Right cardiac atrium (tissue), 5 donors: ENCODE data around the gene TTC7B. TPM values are rescaled to one million over a fixed set of nuclear protein-coding genes. Genes with fewer than 3 reads are reported as not detected.
A peak's percentile ranks its signal among the peaks of the same experiment; 100 is the strongest.

ENCODE experiments used
- ATAC-seq, 2 donors: fragments of 200-7000 bp; cut with Tn5 transposase; one replicate each; pipeline versions ENCODE4 v1.8.0 to v1.9.1; 2020; ENCODE audit warnings: moderate library complexity in 2 of 2, mild to moderate bottlenecking in 1 of 2
- DNase-seq, 3 donors: peaks; one replicate each; pipeline ENCODE4 v3.0.0-alpha.2; 2020
- H3K27ac ChIP-seq: one replicate; pipeline ENCODE4 v1.5.1; 2013; ENCODE audit warnings: mild to moderate bottlenecking, low read length, control low read depth, moderate library complexity
- H3K27me3 ChIP-seq: one replicate; pipeline ENCODE4 v1.6.1; 2013; ENCODE audit not compliant: control insufficient read depth, insufficient read depth
- H3K4me1 ChIP-seq: one replicate; pipeline ENCODE4 v1.6.1; 2013; ENCODE audit warnings: low read length; ENCODE audit not compliant: control insufficient read depth, insufficient read depth
- H3K4me3 ChIP-seq: one replicate; pipeline ENCODE4 v1.5.1; 2013; ENCODE audit warnings: low read length, control low read depth
- H3K9me3 ChIP-seq: one replicate; pipeline ENCODE4 v1.6.1; 2013; ENCODE audit warnings: low read length; ENCODE audit not compliant: control insufficient read depth
- WGBS: extraction: QIAGEN DNeasy Blood & Tissue Kit; methylation state at CpG from one replicate; pipeline ENCODE4 v1.1.7; 2013; 5-methylcytosine and 5-hydroxymethylcytosine counted together
- intact Hi-C, 4 donors: fragments of 100-400 bp; cut with DNase I; formaldehyde crosslinking; loops; one replicate each; pipeline versions ENCODE4 v1.11.0 to v1.14.0; 2022 to 2023
- polyA plus RNA-seq: library from polyadenylated mRNA; stranded (reverse); fragments of 200-250 nt; gene quantifications from one replicate; pipeline ENCODE4 v1.2.3, GENCODE V29; 2013
- total RNA-seq, 4 donors: library from RNA; stranded (reverse); fragmentation: NEBNext Ultra II Directional; extraction: Animal tissue kit (Norgen Biotek cat#: 25700); gene quantifications; one replicate each; pipeline ENCODE4 v1.2.1, GENCODE V29; 2021
- donor health status: healthy with polysubstance abuse.
- donor health status: DM: no; HTN: yes; CAD: no.
- donor health status: DM: no; HTN: no; CAD: no.
- donor health status: DM: no; HTN: yes; CAD: no; lungs with severe emphysema.
- donor health status: DM: yes; HTN: yes; CAD: no.

The TTC7B gene
- total and polyA plus RNA-seq, 5 donors = 38.1 to 88.7 (median 82.8) TPM

- Histone ChIP-seq H3K4me1 (no peaks in the 10 kb centered on the region), H3K27me3 (no peaks in the 10 kb centered on the region), H3K9me3 (no peaks in the 10 kb centered on the region), H3K27ac (no peak overlapping the region), H3K4me3 (no peak overlapping the region)
- intact Hi-C loops = no loop called here
- 83% methylated on average over 2 of the region's 2 CpGs for WGBS
- DNase-seq = no peak
- ATAC-seq = no peak
These were observed 93.6 kb downstream of the TTC7B start for GRCh38 chr14:90722590-90722989.

- 87% methylated on average over 10 of the region's 10 CpGs for WGBS
- Histone ChIP-seq H3K9me3 (no peaks in the 10 kb centered on the region), H3K4me3 (no peak overlapping the region), H3K4me1 (no peaks in the 10 kb centered on the region), H3K27me3 (no peaks in the 10 kb centered on the region), H3K27ac (no peak overlapping the region)
- intact Hi-C loops = no loop called here
- ATAC-seq = no peak
- DNase-seq = no peak
These were observed 94.5 kb downstream of the TTC7B start for GRCh38 chr14:90721619-90722305.

- intact Hi-C loops = no loop called here
- ATAC-seq (no peak), DNase-seq (no peak)
- no peaks in the 10 kb centered on the region for H3K4me1 ChIP-seq
- H3K27ac ChIP-seq = no peak overlapping the region
- H3K4me3 ChIP-seq = no peak overlapping the region
- no peaks in the 10 kb centered on the region for H3K9me3 ChIP-seq
- 51% methylated on average over 5 of the region's 5 CpGs for WGBS
- no peaks in the 10 kb centered on the region for H3K27me3 ChIP-seq
These were observed 95.4 kb downstream of the TTC7B start for GRCh38 chr14:90720832-90721231.

- ATAC-seq = peak; percentile 75
- Histone ChIP-seq H3K4me3 (no peak overlapping the region), H3K27ac (no peak overlapping the region), H3K9me3 (no peaks in the 10 kb centered on the region), H3K27me3 (no peaks in the 10 kb centered on the region), H3K4me1 (no peaks in the 10 kb centered on the region)
- DNase-seq = no peak
- 39% methylated on average over 7 of the region's 7 CpGs for WGBS
- intact Hi-C loops = no loop called here
These were observed 95.9 kb downstream of the TTC7B start for GRCh38 chr14:90720336-90720735.

- Histone ChIP-seq H3K27ac (no peak overlapping the region), H3K27me3 (no peaks in the 10 kb centered on the region), H3K9me3 (no peaks in the 10 kb centered on the region), H3K4me1 (no peaks in the 10 kb centered on the region), H3K4me3 (no peak overlapping the region)
- no peak for DNase-seq
- intact Hi-C loops = no loop called here
- no peak for ATAC-seq
- 67% methylated on average over 3 of the region's 3 CpGs for WGBS
These were observed 98.3 kb downstream of the TTC7B start for GRCh38 chr14:90717916-90718315.

- intact Hi-C loops = no loop called here
- DNase-seq (no peak), ATAC-seq (no peak)
- Histone ChIP-seq H3K9me3 (no peaks in the 10 kb centered on the region), H3K27me3 (no peaks in the 10 kb centered on the region), H3K27ac (no peak overlapping the region), H3K4me1 (no peaks in the 10 kb centered on the region), H3K4me3 (no peak overlapping the region)
- WGBS = 84% methylated on average over 4 of the region's 4 CpGs
These were observed 100.2 kb downstream of the TTC7B start for GRCh38 chr14:90715993-90716392.

- Histone ChIP-seq H3K9me3 (no peaks in the 10 kb centered on the region), H3K4me3 (no peak overlapping the region), H3K27me3 (no peaks in the 10 kb centered on the region), H3K27ac (no peak overlapping the region), H3K4me1 (no peaks in the 10 kb centered on the region)
- intact Hi-C loops = no loop called here
- DNase-seq (no peak), ATAC-seq (no peak)
- WGBS = 96% methylated on average over 2 of the region's 2 CpGs
These were observed 100.7 kb downstream of the TTC7B start for GRCh38 chr14:90715495-90715894.

GRCh38 chr14:90714811-90715210 lies 101.4 kb downstream of the TTC7B start:
- Histone ChIP-seq H3K27ac (no peak overlapping the region), H3K27me3 (no peaks in the 10 kb centered on the region), H3K9me3 (no peaks in the 10 kb centered on the region), H3K4me1 (no peaks in the 10 kb centered on the region), H3K4me3 (no peak overlapping the region)
- intact Hi-C loops = no loop called here
- DNase-seq = no peak
- ATAC-seq = no peak
- 70% methylated on average over 1 of the region's 1 CpG for WGBS

- no peaks in the 10 kb centered on the region for H3K9me3 ChIP-seq
- ATAC-seq (no peak), DNase-seq (no peak)
- WGBS = 89% methylated on average over 9 of the region's 9 CpGs
- no peak overlapping the region for H3K4me3 ChIP-seq
- H3K27ac ChIP-seq = no peak overlapping the region
- intact Hi-C loops = no loop called here
- peaks cover 4% of the 10 kb centered on the region for H3K4me1 ChIP-seq
- no peaks in the 10 kb centered on the region for H3K27me3 ChIP-seq
These were observed 111.4 kb downstream of the TTC7B start for GRCh38 chr14:90704738-90705392.

GRCh38 chr14:90703841-90704737 lies 112.1 kb downstream of the TTC7B start:
- Histone ChIP-seq H3K27me3 (no peaks in the 10 kb centered on the region), H3K9me3 (no peaks in the 10 kb centered on the region), H3K4me3 (no peak overlapping the region), H3K27ac (no peak overlapping the region), H3K4me1 (peaks cover 4% of the 10 kb centered on the region)
- 54% methylated on average over 14 of the region's 14 CpGs for WGBS
- DNase-seq = no peak
- peak in 1 of 2 donors; percentile 17 for ATAC-seq
- intact Hi-C loops = no loop called here
